GM19397 (cell line): ENCODE measurements around the gene GM2A.
A peak's percentile ranks its signal among the peaks of the same experiment; 100 is the strongest.

Experiments used
- ATAC-seq: cut with Tn5 transposase; IDR thresholded peaks from one replicate; pipeline ENCODE4 v1.9.1; 2021; ENCODE audit warnings: mild to moderate bottlenecking, moderate library complexity; ENCODE audit not compliant: unreplicated experiment

Gene GM2A

GRCh38 chr5:151252762-151253604 lies at the start of gene GM2A:
Gene GM2A, plus strand, starts transcription at chr5:151253185. Its CDS starts 32 bp downstream, at chr5:151253217.
- ATAC-seq = peak; percentile 89

- ATAC-seq = no peak
These were observed 48.9 kb upstream of the GM2A start for GRCh38 chr5:151204051-151204450.

GRCh38 chr5:151205411-151205810 lies 47.6 kb upstream of the GM2A start:
- no peak for ATAC-seq

- no peak for ATAC-seq
These were observed 44.5 kb upstream of the GM2A start for GRCh38 chr5:151208481-151208914.

GRCh38 chr5:151212406-151212798 lies 40.6 kb upstream of the GM2A start:
- no peak for ATAC-seq

- ATAC-seq = peak; percentile 78
These were observed 39.0 kb upstream of the GM2A start for GRCh38 chr5:151213803-151214613.

GRCh38 chr5:151214614-151215545 lies 38.1 kb upstream of the GM2A start:
- peak; percentile 62 for ATAC-seq

- no peak for ATAC-seq
These were observed 37.5 kb upstream of the GM2A start for GRCh38 chr5:151215546-151215880.

- no peak for ATAC-seq
These were observed 36.2 kb upstream of the GM2A start for GRCh38 chr5:151216781-151217180.

- ATAC-seq = no peak
These were observed 34.8 kb upstream of the GM2A start for GRCh38 chr5:151218177-151218576.

GRCh38 chr5:151219138-151219537 lies 33.8 kb upstream of the GM2A start:
- no peak for ATAC-seq

- ATAC-seq = no peak
These were observed 33.2 kb upstream of the GM2A start for GRCh38 chr5:151219789-151220188.

- no peak for ATAC-seq
These were observed 31.4 kb upstream of the GM2A start for GRCh38 chr5:151221574-151221973.

- ATAC-seq = no peak
These were observed 30.8 kb upstream of the GM2A start for GRCh38 chr5:151222054-151222789.

GRCh38 chr5:151222790-151223446 lies 30.1 kb upstream of the GM2A start:
- peak; percentile 66 for ATAC-seq

- peak; percentile 77 for ATAC-seq
These were observed 29.3 kb upstream of the GM2A start, which contains the start of gene CCDC69 for GRCh38 chr5:151223447-151224264. Gene CCDC69, minus strand, starts transcription at chr5:151224092. Its CDS starts 122 bp downstream, at chr5:151223970.

GRCh38 chr5:151224372-151224771 lies 28.6 kb upstream of the GM2A start:
- no peak for ATAC-seq

- no peak for ATAC-seq
These were observed 27.9 kb upstream of the GM2A start for GRCh38 chr5:151225071-151225470.

GRCh38 chr5:151225475-151225874 lies 27.5 kb upstream of the GM2A start:
- ATAC-seq = no peak
